CD4-positive, alpha-beta T cell treated with Interferon gamma for 1 hour (primary cell): ENCODE results near the gene DNAH7.

ENCODE experiments used
- DNase-seq: peaks from one replicate; pipeline ENCODE4 v3.0.0-alpha.2; 2020

The DNAH7 gene

GRCh38 chr2:195857132-195857531 is 211.5 kb downstream of the DNAH7 start:
- DNase-seq = no peak

GRCh38 chr2:195850764-195851163 is 217.9 kb downstream of the DNAH7 start:
- DNase-seq = no peak

- no peak for DNase-seq
Observed at GRCh38 chr2:195848119-195848899, 220.3 kb downstream of the DNAH7 start.

- DNase-seq = no peak
Observed at GRCh38 chr2:195842932-195843331, 225.7 kb downstream of the DNAH7 start.

GRCh38 chr2:195838002-195838401 is 230.6 kb downstream of the DNAH7 start:
- DNase-seq = no peak

- no peak for DNase-seq
Observed at GRCh38 chr2:195836002-195836401, 232.6 kb downstream of the DNAH7 start.

GRCh38 chr2:195834836-195835235 is 233.8 kb downstream of the DNAH7 start:
- no peak for DNase-seq

- DNase-seq = no peak
Observed at GRCh38 chr2:195830968-195831950, 237.4 kb downstream of the DNAH7 start.

- DNase-seq = no peak
Observed at GRCh38 chr2:195824478-195824877, 244.2 kb downstream of the DNAH7 start.

GRCh38 chr2:195823206-195823605 is 245.4 kb downstream of the DNAH7 start:
- DNase-seq = no peak

GRCh38 chr2:195821566-195821932 is 247.1 kb downstream of the DNAH7 start:
- DNase-seq = no peak

- DNase-seq = no peak
Observed at GRCh38 chr2:195820867-195821565, 247.6 kb downstream of the DNAH7 start.

GRCh38 chr2:195820373-195820772 is 248.3 kb downstream of the DNAH7 start:
- no peak for DNase-seq

GRCh38 chr2:195819276-195819675 is 249.4 kb downstream of the DNAH7 start:
- no peak for DNase-seq

- DNase-seq = no peak
Observed at GRCh38 chr2:195818526-195818925, 250.1 kb downstream of the DNAH7 start.

- DNase-seq = no peak
Observed at GRCh38 chr2:195818106-195818505, 250.5 kb downstream of the DNAH7 start.

GRCh38 chr2:195815083-195815482 is 253.6 kb downstream of the DNAH7 start:
- no peak for DNase-seq

- DNase-seq = no peak
Observed at GRCh38 chr2:195813421-195813820, 255.2 kb downstream of the DNAH7 start.

- DNase-seq = no peak
Observed at GRCh38 chr2:195810340-195811098, 258.1 kb downstream of the DNAH7 start.

- no peak for DNase-seq
Observed at GRCh38 chr2:195808189-195808588, 260.4 kb downstream of the DNAH7 start.

- DNase-seq = no peak
Observed at GRCh38 chr2:195805283-195805976, 263.2 kb downstream of the DNAH7 start.

- no peak for DNase-seq
Observed at GRCh38 chr2:195795879-195796278, 272.8 kb downstream of the DNAH7 start.
